Measurements from ENCODE around the gene IGFL1.
"Not testable (repeated sequence)": the region's sequence is repeated elsewhere in the genome, so short reads cannot be mapped to it uniquely, and the experiment has no call there.

The IGFL1 gene

DNA sequence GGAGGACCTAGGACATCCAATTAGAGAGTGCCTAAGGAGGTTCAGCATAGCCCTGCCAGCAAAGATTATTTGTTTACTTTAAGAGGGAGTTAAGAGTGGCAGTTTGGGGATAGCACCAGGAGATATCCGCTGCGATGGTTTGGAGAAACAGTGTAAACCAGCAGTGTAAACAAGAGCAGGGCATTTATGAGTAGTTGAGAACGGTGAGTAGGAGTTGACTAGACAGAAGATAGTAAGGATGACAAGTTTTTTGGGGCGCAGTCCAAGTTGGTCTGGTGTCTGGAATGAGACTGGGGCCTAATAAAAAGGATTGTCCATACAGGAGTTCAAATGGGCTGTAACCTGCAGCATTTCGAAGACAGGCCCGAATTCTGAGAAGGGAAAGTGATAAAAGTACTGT lies 44.4 kb downstream of the IGFL1 start:
- DNase-seq = not testable (repeated sequence)

DNA sequence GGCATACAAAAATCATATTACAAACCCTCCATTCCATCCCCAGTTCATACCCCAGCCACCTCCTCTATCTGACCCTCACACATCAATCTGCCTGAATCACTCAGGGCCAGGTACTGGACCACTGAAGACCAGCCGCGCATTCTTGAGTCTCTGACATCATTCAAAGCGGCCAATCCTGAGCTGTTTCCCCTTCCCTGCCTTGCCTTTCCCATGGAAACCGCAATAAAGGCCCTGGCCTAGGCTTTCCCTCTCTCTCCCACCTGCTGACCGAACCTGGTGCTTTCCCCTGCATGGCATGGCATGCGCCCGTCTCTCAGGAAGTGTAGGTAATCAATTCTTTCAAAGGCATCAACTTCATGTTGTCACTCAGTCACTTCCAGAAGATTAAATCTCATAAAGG lies 49.6 kb downstream of the IGFL1 start:
- DNase-seq = no peak

Data from stimulated activated naive CD4-positive, alpha-beta T cell treated with Interleukin-2 at 50 U/mL for 16 hours (primary cell).